ENCODE data around the gene YARS1.

DNA sequence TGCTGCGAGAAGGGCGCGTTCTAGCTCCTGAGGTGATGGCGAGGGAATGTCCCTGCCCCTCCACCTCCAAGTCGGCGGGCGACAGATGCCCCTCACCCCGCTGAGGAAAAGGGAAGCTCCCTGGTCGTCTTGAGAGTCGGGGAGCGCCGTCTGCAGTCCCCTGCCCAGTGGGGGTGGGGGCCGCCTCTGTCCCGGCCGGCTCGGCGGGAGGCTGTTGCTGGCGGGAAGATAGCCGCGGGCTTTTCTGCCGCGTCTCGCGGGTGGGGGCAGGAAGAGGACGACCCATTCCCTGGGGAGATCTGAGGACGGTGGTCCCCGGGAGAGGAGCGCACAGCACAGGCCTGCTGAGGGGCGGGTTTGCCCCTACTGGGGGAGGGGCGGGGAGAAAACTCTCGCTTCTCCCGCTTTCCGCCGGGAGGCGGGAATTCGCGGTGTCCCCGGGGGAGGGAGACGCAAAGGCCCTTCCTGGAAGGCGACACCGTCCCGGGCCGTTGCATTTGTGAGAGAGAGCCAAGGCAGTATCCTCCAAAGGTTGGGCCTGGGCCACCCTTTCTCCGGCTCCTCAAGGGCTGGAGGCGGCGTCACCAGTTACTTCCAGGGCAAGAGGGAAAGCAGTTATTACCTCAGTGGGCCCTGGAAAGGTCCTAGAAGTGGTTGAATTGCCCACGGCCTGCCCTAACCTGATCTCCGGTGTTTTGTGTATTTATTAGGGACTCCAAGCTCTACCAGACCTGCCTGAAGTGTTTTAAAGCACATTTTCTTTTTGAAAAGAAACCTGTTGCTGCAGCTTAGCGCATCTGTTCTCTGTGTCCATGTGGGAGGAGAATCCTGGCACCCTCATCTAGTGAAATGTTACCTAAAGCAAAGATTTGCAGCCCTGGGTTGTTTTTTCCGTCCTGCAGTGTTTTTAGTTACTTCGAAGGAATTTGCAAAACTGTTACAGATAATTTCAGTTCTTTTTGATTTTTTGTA, 943 bp upstream of the YARS1 start:
- TF ChIP-seq EZH2phosphoT487 (IDR thresholded peaks at IDR 0.05; ENCODE audit: insufficient read depth, low read depth) (no peak), EZH2 (IDR thresholded peaks at IDR 0.05; ENCODE audit: insufficient read depth, poor library complexity, severe bottlenecking) (no peak)
